KMS-11 (cell line): ENCODE results near the gene LTA.

Experiments
- H2AFZ ChIP-seq: fragments of 200-600 bp; sonication (generic); 2 replicates; pipeline ENCODE4 v1.6.1; 2016; ENCODE audit warnings: antibody characterized with exemption, mixed run types, low read depth
- H3K27ac ChIP-seq: fragments of 200-600 bp; sonication (generic); 2 replicates; pipeline ENCODE4 v1.6.1; 2016; ENCODE audit warnings: mild to moderate bottlenecking, mixed run types
- H3K27me3 ChIP-seq: fragments of 200-600 bp; sonication (generic); 2 replicates; pipeline ENCODE4 v1.6.1; 2017; ENCODE audit warnings: mild to moderate bottlenecking, low read depth, mixed run types, moderate library complexity; ENCODE audit not compliant: insufficient read depth
- H3K36me3 ChIP-seq: fragments of 200-600 bp; sonication (generic); 2 replicates; pipeline ENCODE4 v1.6.1; 2017; ENCODE audit warnings: mild to moderate bottlenecking, mixed run types; ENCODE audit not compliant: insufficient read depth
- H3K4me1 ChIP-seq: fragments of 200-600 bp; sonication (generic); 2 replicates; pipeline ENCODE4 v1.6.1; 2016; ENCODE audit warnings: mild to moderate bottlenecking, low read depth, mixed run types; ENCODE audit not compliant: poor library complexity, severe bottlenecking
- H3K4me2 ChIP-seq: fragments of 200-600 bp; sonication (generic); 2 replicates; pipeline ENCODE4 v1.7.0; 2016; ENCODE audit warnings: mild to moderate bottlenecking, mixed run types
- H3K4me3 ChIP-seq: fragments of 200-600 bp; sonication (generic); IDR thresholded peaks from 2 replicates; pipeline ENCODE4 v1.6.1; 2017; ENCODE audit warnings: low read depth, low read length, mixed read lengths; ENCODE audit not compliant: insufficient read depth
- H3K79me2 ChIP-seq: fragments of 200-600 bp; sonication (generic); 2 replicates; pipeline ENCODE4 v1.6.1; 2016; ENCODE audit warnings: low read depth, mixed run types; ENCODE audit not compliant: insufficient read depth
- H3K9ac ChIP-seq: fragments of 200-600 bp; sonication (generic); 2 replicates; pipeline ENCODE4 v1.6.1; 2016; ENCODE audit warnings: mild to moderate bottlenecking, mixed run types
- H4K20me1 ChIP-seq: fragments of 200-600 bp; sonication (generic); 2 replicates; pipeline ENCODE4 v1.6.1; 2016; ENCODE audit warnings: mild to moderate bottlenecking, mixed run types; ENCODE audit not compliant: insufficient read depth
- TF ChIP-seq, protein P1 (sequence below): fragments of 200-600 bp; sonication (generic); conservative IDR thresholded peaks from 2 replicates; pipeline ENCODE4 v1.6.1; 2017; ENCODE audit warnings: low read depth, mild to moderate bottlenecking, antibody characterized with exemption, low read length, moderate library complexity, mixed read lengths

The LTA gene

DNA sequence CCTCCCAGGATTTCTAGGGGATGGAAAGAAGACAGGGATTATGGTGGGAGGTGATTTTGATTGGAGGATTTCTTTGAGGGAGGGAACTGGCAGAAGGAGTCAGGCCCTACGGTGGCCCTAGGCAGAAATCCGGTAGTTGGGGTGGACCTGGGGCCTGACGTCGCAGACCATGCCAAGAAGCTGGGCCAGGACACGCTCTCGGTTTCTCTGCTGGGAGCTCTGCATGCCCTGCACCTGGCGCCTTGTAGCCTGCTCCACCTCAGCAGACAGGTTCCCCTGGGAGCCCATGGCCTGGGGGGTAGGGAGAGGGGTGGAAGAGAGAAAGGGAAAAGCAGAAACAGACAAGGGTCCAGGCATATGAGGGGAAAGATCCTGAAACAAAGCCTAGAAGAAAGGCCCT lies 26.8 kb upstream of the LTA start:
- TF ChIP-seq, protein P1, sequence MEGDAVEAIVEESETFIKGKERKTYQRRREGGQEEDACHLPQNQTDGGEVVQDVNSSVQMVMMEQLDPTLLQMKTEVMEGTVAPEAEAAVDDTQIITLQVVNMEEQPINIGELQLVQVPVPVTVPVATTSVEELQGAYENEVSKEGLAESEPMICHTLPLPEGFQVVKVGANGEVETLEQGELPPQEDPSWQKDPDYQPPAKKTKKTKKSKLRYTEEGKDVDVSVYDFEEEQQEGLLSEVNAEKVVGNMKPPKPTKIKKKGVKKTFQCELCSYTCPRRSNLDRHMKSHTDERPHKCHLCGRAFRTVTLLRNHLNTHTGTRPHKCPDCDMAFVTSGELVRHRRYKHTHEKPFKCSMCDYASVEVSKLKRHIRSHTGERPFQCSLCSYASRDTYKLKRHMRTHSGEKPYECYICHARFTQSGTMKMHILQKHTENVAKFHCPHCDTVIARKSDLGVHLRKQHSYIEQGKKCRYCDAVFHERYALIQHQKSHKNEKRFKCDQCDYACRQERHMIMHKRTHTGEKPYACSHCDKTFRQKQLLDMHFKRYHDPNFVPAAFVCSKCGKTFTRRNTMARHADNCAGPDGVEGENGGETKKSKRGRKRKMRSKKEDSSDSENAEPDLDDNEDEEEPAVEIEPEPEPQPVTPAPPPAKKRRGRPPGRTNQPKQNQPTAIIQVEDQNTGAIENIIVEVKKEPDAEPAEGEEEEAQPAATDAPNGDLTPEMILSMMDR, result no peak
- Histone ChIP-seq H3K4me3 (no peak overlapping the region), H2AFZ (no peak overlapping the region), H3K9ac (no peak overlapping the region), H3K79me2 (peaks cover 33% of the 10 kb centered on the region), H3K27me3 (no peaks in the 10 kb centered on the region), H3K36me3 (peaks cover 3% of the 10 kb centered on the region; the same call in 1 of the 2 replicates), H3K4me1 (peaks cover 23% of the 10 kb centered on the region), H3K4me2 (no peak overlapping the region), H4K20me1 (peaks cover 2% of the 10 kb centered on the region; the same call in 1 of the 2 replicates), H3K27ac (no peak overlapping the region)

DNA sequence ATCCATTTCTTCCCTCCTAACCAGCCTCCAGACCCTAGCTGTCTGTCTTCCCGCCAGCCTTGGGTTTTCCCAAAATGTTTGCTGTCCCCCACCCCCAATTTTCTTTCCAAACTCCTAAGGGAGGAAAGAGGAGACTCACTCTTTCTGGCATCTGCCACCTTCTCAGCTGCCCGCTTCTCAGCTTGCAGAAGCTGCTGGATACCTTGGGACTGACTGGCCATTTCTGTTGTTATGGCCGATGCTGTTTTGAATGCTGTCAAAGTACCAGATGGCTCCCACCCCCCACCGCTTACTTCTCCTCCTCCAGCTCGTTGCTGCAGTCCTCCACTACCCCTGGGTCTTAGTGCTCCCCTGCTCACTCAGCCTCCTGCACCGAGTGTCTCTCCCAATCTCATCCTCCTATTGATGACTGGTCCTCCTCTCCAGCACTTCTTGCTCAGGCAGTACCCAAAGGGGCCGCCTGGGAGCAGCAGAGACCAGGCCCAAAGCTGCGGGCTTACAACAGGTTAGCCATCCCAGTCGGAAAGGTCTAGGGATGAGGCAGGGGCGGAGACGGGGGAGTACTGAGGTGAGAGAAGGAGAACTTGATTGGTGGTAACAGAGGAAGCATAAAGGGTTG lies 25.6 kb upstream of the LTA start, which contains the start of gene ATP6V1G2:
TSS of gene ATP6V1G2 (minus strand) at position 270 of the 619 bp plus-strand sequence. CDS start at position 221, 49 bp downstream.
- Histone ChIP-seq H3K27me3 (no peaks in the 10 kb centered on the region), H3K9ac (peak within 1 kb of the TSS; percentile 62; the same call in 1 of the 2 replicates), H2AFZ (peak within 1 kb of the TSS; percentile 62), H3K4me1 (peaks cover 18% of the 10 kb centered on the region), H3K79me2 (peaks cover 22% of the 10 kb centered on the region), H4K20me1 (no peaks in the 10 kb centered on the region), H3K36me3 (no peaks in the 10 kb centered on the region), H3K4me2 (peak within 1 kb of the TSS; percentile 66), H3K4me3 (no peak within 1 kb of the TSS), H3K27ac (peak within 1 kb of the TSS; percentile 41; the same call in 1 of the 2 replicates)
- TF ChIP-seq, protein P1, result peak; percentile 98

DNA sequence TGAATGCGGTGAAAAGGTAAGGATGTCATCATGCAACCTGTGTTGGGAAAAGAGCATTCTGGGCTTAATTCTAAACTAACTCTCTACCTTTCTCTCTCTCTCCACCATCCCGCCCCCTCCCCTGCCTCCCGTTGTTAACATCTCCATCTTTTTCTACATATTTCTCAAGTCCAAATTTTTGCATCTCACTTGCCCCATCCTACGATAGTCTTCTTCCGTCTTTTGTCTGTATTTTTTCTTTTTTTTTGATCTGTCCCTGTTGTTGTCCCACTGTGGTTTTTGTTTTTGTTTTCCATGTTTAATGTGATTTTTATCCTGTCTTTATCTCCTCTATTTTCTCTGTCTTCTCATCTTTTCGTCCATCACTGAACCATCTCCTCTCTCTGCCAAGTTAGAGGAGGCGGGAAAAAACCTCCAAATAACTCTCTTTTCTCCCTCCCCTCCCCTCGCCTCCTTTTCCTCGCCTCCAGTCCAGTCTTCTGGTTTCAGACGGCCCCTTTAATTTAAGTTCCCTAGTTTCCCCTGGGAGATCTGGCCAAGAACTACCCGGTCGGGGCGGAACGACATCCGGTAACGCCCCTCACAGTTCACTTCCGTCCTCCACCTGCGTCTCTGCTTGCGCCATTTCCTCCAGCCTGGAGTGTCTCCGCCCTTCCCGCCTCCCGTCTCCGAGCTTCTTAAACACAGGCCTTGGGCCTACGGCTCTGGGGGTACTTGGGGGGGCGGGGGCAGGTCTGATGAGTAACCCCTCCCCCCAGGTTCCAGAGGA lies 24.9 kb upstream of the LTA start, which contains the start of gene NFKBIL1:
TSS of gene NFKBIL1 (plus strand) at position 651 of the 769 bp plus-strand sequence. CDS start at position 738, 87 bp downstream.
- H3K27ac ChIP-seq, result peak within 1 kb of the TSS; percentile 41; the same call in 1 of the 2 replicates
- H4K20me1 ChIP-seq, result no peaks in the 10 kb centered on the region
- no peaks in the 10 kb centered on the region for H3K27me3 ChIP-seq
- peak within 1 kb of the TSS; percentile 62; the same call in 1 of the 2 replicates for H3K9ac ChIP-seq
- H3K4me3 ChIP-seq, result no peak within 1 kb of the TSS
- H3K4me1 ChIP-seq, result peaks cover 18% of the 10 kb centered on the region
- TF ChIP-seq, protein P1, result peak; percentile 66
- H3K4me2 ChIP-seq, result peak within 1 kb of the TSS; percentile 66
- peak within 1 kb of the TSS; percentile 62 for H2AFZ ChIP-seq
- H3K79me2 ChIP-seq, result peaks cover 18% of the 10 kb centered on the region; the same call in 1 of the 2 replicates
- H3K36me3 ChIP-seq, result no peaks in the 10 kb centered on the region

GRCh38 chr6:31547727-31548543 lies 24.2 kb upstream of the LTA start:
- peak overlapping the region; percentile 66 for H3K4me2 ChIP-seq
- H3K4me1 ChIP-seq, result peaks cover 18% of the 10 kb centered on the region
- H3K27me3 ChIP-seq, result no peaks in the 10 kb centered on the region
- H3K27ac ChIP-seq, result peak overlapping the region; percentile 41; the same call in 1 of the 2 replicates
- H3K4me3 ChIP-seq, result no peak overlapping the region
- H4K20me1 ChIP-seq, result no peaks in the 10 kb centered on the region
- H3K9ac ChIP-seq, result peak overlapping the region; percentile 62; the same call in 1 of the 2 replicates
- no peaks in the 10 kb centered on the region for H3K36me3 ChIP-seq
- TF ChIP-seq, protein P1, result no peak
- H3K79me2 ChIP-seq, result peaks cover 13% of the 10 kb centered on the region; the same call in 1 of the 2 replicates
- peak overlapping the region; percentile 62; the same call in 1 of the 2 replicates for H2AFZ ChIP-seq
